ENCODE results near the gene URAD. TPM values are rescaled to one million over a fixed set of nuclear protein-coding genes. Genes with fewer than 3 reads are reported as not detected.

Gene URAD
- total RNA-seq, 2 donors from 2014 or later, result 26.9 to 40.7 TPM

DNA sequence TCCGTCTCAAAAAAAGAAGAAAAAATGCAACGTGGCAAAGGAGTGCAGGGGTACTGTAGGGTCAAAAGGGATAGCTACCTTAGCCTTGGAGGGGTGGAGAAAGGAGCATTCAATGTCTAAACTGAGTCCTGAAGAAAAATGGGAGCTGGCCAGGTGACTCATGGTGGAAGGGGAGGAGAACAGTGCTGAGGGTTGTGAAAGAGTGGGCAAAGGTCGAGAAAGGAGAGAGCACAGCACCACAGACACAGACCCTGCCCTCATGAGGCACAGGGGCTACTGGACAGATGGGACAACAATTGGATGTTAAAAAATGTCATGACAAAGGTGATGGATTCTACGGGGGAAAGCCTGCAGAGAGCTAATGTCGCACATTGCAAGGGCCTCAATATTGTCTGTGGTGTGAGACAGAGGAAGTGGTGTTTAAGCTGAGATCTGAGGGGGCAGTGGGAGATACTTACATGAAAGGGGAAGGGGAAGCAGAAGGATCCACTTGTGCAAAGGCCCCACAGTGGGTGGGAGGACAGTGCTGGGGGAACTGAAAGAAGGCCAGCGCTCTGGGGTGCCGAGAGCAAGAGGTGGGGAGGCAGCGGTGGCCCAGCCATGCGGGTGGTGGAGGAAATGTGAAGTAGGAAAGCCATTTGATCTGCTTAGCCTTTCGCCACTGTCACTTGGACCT is 42.9 kb upstream of the URAD start:
- TF ChIP-seq, protein P1, sequence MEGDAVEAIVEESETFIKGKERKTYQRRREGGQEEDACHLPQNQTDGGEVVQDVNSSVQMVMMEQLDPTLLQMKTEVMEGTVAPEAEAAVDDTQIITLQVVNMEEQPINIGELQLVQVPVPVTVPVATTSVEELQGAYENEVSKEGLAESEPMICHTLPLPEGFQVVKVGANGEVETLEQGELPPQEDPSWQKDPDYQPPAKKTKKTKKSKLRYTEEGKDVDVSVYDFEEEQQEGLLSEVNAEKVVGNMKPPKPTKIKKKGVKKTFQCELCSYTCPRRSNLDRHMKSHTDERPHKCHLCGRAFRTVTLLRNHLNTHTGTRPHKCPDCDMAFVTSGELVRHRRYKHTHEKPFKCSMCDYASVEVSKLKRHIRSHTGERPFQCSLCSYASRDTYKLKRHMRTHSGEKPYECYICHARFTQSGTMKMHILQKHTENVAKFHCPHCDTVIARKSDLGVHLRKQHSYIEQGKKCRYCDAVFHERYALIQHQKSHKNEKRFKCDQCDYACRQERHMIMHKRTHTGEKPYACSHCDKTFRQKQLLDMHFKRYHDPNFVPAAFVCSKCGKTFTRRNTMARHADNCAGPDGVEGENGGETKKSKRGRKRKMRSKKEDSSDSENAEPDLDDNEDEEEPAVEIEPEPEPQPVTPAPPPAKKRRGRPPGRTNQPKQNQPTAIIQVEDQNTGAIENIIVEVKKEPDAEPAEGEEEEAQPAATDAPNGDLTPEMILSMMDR (IDR thresholded peaks at IDR 0.05), result no peak
- H3K36me3 ChIP-seq, result no peaks in the 10 kb centered on the region
- no peaks in the 10 kb centered on the region for H3K9me3 ChIP-seq
- DNase-seq, result no peak
- H3K27ac ChIP-seq, result no peak overlapping the region
- no peak overlapping the region for H3K4me3 ChIP-seq
- intact Hi-C loops (cut with DNase I), result no loop called here
- H3K9ac ChIP-seq (ENCODE audit: low read depth in 2 of 2, low read length in 2 of 2), result no peak overlapping the region
- H3K4me1 ChIP-seq, result no peaks in the 10 kb centered on the region
- no peaks in the 10 kb centered on the region for H3K27me3 ChIP-seq

DNA sequence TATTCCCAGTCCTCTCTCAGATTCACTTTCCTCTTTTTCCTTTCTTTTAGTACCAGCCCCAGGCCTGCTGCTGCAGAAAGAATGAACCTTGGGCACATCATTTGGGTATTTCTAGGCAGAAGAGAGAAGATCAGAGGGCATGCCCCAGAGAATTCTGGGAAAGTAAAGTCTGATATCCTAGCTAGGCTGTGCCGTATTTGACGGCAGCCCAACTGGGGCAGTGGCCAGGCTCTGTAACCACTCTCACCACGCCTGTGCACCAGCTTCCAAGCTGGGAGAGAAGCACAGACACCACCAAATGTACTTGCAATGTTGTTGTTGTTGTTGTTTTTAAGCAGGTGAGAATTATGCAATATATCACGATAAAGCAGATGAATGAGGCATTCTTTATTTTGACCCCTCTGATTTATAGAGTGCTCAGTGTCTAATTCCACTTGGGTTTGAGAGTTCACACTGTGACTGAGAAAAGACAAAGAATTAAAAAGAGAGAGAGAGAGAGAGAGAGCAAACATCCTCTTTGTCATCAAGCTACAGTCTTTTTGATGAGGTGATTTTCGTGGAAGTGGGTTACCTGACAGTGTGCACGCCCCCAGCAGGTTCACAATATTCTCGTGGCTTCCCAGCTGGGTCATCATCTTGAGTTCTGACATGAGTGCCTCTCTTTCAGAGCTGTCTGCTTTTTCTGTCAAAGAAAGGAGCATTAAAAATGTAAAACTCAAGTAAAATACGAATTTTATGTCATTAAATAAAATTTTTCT is 39.3 kb upstream of the URAD start:
- TF ChIP-seq, protein P1 (IDR thresholded peaks at IDR 0.05), result no peak
- Histone ChIP-seq H3K27me3 (no peaks in the 10 kb centered on the region), H3K4me3 (no peak overlapping the region), H3K27ac (no peak overlapping the region), H3K36me3 (no peaks in the 10 kb centered on the region), H3K4me1 (no peaks in the 10 kb centered on the region), H3K9me3 (no peaks in the 10 kb centered on the region), H3K9ac (ENCODE audit: low read depth in 2 of 2, low read length in 2 of 2) (no peak overlapping the region)
- intact Hi-C loops (cut with DNase I), result no loop called here
- no peak for DNase-seq

DNA sequence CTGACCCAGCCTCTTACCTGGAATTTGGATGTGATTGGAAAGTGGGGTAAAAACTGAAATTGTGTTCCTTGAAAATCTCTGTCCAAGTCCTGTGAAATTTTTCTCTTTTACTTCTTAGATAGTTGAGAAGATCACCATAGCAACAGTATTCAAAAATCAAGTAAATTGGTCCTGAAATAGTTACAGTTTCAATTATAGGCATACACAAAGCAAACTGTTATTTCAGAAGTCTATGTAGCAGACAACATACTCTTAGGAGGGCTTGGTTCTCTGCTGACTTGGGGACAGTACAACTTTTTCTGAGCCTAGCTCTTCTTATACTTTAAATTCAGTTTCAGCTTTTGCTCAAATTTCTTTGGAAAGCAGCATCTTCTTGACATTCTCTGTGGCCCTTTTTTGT is 38.6 kb upstream of the URAD start:
- Histone ChIP-seq H3K9me3 (no peaks in the 10 kb centered on the region), H3K9ac (ENCODE audit: low read depth in 2 of 2, low read length in 2 of 2) (no peak overlapping the region), H3K27ac (no peak overlapping the region), H3K4me3 (no peak overlapping the region), H3K36me3 (no peaks in the 10 kb centered on the region), H3K27me3 (no peaks in the 10 kb centered on the region), H3K4me1 (no peaks in the 10 kb centered on the region)
- intact Hi-C loops (cut with DNase I), result no loop called here
- TF ChIP-seq, protein P1 (IDR thresholded peaks at IDR 0.05), result no peak
- no peak for DNase-seq

DNA sequence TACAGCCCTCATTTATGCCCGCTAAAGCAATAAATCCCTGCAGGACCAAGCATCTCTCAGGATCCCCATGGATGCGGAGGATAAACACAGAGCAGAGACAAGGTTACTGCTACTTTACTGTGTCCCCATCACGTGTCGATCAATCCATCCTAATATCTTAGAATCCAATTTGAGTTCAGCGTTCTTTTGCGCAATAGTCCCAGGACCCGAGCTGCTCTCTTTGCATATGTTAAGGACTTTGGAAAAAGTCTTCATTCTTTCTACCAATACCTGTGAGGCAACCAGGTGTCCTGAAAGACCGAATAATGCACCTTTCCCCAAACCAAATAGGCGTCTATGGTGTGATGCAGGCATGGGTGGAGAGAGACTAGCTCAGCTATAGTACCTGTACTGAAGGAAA is 38.0 kb upstream of the URAD start:
- Histone ChIP-seq H3K4me1 (no peaks in the 10 kb centered on the region), H3K27me3 (no peaks in the 10 kb centered on the region), H3K9me3 (no peaks in the 10 kb centered on the region), H3K4me3 (no peak overlapping the region), H3K9ac (ENCODE audit: low read depth in 2 of 2, low read length in 2 of 2) (no peak overlapping the region), H3K36me3 (no peaks in the 10 kb centered on the region), H3K27ac (no peak overlapping the region)
- intact Hi-C loops (cut with DNase I), result no loop called here
- TF ChIP-seq, protein P1 (IDR thresholded peaks at IDR 0.05), result no peak
- no peak for DNase-seq

DNA sequence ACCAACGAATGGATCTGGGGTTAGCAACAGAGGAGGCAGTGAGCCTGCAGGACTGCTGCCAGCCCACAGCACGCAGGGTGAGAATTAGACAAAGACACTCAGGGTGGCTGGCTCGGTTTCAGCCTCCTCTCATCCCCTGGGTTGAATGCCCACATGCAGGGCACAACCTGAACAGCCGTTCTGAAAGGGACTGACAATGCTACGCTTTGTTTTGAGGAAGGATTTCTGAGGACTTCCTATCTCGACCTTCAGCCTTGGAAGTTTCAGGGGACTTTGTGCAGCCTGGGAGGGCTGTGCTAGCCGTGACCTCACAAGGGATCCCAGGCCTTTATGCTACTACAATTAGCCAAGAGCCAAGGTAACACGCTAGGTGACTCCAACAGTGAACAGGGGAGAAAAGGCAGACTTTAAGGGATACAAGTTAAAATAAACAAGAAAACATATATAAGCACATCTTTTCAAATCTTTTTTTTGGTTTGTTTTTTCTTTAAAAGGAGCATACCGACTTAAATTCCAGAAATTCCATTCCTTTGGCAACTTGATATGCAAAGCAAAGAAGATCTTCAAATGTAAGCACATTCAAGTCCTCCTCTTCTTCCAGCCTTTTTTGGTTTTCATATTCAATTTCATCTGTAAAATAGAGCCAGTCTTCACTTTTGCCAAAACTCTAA is 34.5 kb upstream of the URAD start:
- TF ChIP-seq, protein P1 (IDR thresholded peaks at IDR 0.05), result no peak
- H3K9ac ChIP-seq (ENCODE audit: low read depth in 2 of 2, low read length in 2 of 2), result no peak overlapping the region

More for the DNA sequence above, 34.5 kb upstream of the URAD start:
- Histone ChIP-seq H3K36me3 (no peaks in the 10 kb centered on the region), H3K4me3 (no peak overlapping the region), H3K4me1 (no peaks in the 10 kb centered on the region), H3K27ac (no peak overlapping the region), H3K9me3 (no peaks in the 10 kb centered on the region), H3K27me3 (no peaks in the 10 kb centered on the region)
- DNase-seq, result no peak
- intact Hi-C loops (cut with DNase I), result no loop called here

All from colonic mucosa (tissue), 4 donors.